Activated CD4-positive, CD25-positive, alpha-beta regulatory T cell (primary cell): ENCODE results near the gene FXYD6.
"Not testable (repeated sequence)": the region's sequence is repeated elsewhere in the genome, so short reads cannot be mapped to it uniquely, and the experiment has no call there.

Experiments used
- DNase-seq, 4 experiments: peaks; one replicate each; lab custom pipeline; 2025; lab: John Stamatoyannopoulos, UW

The FXYD6 gene

DNA sequence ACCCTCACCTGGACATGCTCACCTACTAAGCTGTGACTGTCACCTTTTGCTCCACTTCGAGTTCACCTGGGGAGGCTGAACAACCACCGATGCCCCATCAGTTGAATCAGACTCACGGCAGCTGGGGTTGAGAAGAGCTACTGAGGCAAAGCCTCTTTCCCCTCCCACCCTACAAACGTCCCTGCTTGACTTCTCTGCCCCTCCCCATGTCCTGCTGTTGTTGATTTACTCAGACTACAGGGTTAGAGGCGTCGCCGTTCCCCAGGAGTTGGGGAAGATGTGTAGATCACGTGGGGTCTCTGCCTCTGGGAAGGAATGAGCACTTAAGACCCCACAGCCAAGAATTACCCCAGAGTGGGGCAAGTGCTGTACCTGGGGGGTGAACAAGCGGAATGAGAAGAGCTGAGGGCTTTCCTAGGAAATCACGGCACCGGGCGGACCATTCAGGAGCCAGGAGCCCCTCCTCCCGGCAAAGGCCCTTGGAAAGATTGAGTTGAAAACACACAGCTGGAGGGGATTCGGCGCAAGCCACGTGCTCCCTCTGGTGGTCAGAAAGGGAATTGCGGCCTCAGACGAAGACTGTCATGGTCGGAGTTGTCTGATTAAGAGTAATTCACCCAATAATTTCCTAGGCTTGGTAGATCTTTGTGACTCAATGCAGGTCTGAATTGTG is 59.0 kb downstream of the FXYD6 start:
- DNase-seq, result peak; percentile 58 to 81 (median 68)

GRCh38 chr11:117816846-117817367 is 59.6 kb downstream of the FXYD6 start:
- no peak for DNase-seq

DNA sequence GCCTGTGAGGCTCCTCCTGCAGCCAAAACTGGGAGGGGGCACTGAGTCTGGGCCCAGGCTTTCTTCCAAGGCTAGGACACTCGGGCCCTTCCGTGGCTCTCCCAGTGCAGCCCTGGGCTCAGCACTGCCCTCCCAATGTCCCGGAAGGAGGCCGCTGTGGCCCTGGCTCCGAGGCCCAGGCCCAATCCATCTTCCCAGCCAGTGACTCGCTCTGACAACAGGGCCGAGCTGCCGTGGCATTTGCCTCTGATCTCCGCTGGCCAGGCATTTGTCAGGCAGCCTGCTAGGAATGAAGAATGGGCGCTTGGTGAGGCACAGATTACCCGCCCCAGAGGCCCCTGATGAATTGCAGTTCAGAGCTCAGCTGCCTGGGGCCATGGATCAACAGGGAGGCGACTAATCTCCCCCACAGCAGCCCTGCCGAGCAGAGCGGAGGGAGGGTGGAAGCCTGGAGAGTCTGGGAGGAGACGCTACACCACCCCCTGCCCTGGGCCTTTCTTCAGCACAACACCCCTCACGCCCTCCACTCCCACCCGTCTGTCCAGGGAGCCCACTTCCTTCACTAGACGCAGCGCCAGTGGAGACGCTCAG is 60.2 kb downstream of the FXYD6 start:
- DNase-seq, result no peak

- peak in 3 of 4 experiments; percentile 18 to 40 (median 20) for DNase-seq
These were observed 61.1 kb downstream of the FXYD6 start for GRCh38 chr11:117815262-117815803.

DNA sequence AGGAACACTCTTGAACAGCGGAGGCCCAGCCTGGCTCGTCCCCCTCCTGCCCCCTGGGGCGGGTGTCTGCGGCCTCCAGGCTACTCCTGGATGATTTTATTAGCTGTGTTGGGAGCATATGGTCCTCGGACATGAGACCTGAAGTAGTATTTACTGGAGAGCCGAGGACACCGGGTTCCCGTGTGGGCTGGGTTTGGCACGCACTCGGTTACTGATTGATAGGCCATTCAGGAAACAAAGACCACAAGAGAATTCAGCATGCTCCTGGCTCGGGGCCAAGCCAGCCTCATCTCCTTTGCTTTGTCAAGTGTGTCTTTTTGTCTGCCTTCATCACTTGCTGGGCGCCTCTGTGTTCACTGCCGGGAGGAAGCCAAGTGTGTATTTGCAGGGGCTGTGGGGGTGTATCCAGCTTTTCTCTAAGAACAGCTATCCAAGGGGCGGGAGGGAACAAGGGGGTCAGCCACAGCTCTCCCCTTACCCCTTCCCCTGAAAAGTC is 61.6 kb downstream of the FXYD6 start:
- peak; percentile 45 to 71 (median 66) for DNase-seq

- no peak for DNase-seq
These were observed 62.2 kb downstream of the FXYD6 start for GRCh38 chr11:117814204-117814765.

GRCh38 chr11:117810056-117810451 is 66.4 kb downstream of the FXYD6 start:
- not testable (repeated sequence) for DNase-seq

GRCh38 chr11:117809236-117810055 is 67.0 kb downstream of the FXYD6 start:
- DNase-seq, result peak in 2 of 4 experiments; percentile 14 to 24

DNA sequence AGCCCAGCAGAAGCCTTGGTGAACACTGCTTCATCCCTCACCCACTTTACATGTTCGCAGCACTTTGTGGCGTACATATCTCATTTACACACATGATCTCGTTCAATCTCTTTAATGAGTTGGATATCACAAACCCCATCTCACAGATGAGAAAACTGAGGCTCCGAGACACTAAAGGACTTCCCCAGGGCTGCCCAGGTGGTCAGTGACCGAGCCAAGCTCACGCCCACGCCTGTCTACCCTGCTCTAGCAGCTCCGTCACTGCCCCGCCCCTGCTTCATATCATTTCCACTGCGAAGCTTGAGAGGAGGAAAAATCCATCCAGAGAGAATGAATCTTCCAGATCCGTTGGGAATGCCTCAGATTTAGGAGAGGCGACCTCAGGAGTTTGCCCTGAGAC is 67.7 kb downstream of the FXYD6 start:
- DNase-seq, result no peak

GRCh38 chr11:117807482-117808327 is 68.8 kb downstream of the FXYD6 start:
- DNase-seq, result peak; percentile 48 to 83 (median 59)

DNA sequence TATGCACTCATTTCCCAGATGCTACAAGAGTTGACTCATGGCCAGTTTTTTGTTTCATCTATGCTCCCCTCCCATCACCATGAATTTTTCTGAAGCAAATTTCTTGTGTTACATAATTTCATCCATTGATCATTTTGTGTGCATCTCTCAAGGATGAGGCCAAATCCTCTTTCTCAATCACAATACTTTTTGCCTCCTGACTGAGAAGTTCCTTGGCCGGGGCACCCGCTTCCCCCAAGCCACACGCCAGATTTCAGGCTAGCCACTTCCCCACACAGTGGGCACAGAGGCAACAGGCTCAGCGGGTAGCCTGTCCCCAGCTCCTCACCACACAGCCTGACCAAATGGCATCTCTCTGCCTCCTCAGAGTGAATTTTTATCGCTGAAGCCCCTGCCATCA is 69.6 kb downstream of the FXYD6 start:
- DNase-seq, result no peak

GRCh38 chr11:117805045-117805444 is 71.4 kb downstream of the FXYD6 start:
- no peak for DNase-seq

DNA sequence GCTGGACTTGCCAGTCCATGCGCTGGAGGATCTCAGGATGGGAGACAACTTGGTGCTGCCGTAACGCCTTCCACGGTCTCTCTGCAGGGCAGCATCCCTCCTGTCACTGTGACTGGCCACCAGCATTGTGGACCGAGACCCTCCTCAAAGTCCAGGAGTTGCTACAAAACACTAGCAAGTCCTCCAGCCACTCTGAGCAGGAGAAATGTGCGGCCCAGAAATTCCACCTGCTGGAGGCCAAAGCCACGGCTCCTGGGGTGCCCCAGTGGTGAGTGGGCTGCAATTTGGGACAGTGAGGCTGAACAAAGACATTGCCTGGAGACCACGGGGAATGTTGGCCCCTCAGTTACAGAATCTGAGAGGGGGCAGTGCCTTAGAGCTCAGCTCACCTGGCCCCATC is 72.6 kb downstream of the FXYD6 start:
- DNase-seq, result no peak

- DNase-seq, result no peak
These were observed 76.8 kb downstream of the FXYD6 start for GRCh38 chr11:117799634-117800033.

DNA sequence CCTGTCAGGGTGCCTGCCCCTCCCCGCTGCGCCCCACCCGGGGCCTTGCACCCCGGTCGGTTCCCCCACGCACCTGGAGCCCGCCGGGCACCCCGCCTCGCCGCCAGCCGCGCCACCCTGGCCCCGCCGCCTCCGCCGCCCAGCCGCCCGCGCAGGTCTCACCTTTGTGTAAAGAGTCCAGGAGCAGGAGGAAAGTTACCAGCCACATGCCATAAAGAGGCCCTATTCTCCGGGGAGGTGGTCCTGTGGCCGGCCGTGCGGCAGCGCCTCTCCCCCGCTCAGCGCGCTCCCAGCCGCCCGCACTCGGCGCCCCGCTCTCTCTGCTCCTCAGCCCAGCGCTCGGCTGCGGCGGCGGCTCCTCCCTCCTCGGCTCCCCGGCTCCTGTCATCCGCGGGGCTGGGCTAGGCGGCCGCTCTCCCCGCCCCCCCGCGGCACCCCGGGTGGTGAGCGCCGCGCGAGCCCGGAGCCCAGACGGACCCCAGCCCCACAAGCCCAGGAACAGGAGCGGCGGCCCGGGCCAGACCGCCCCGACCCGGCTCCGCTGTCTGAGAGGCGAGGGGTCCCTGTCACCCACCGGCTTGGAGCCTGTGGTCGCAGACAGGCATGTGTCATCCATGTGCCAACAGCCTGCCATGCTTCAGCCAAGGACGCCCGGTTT is 79.5 kb downstream of the FXYD6 start, which contains the start of gene DSCAML1:
Gene DSCAML1 (minus strand): TSS at position 345 of the 658 bp plus-strand sequence. CDS start 137 bp downstream, at position 208.
- DNase-seq, result no peak

GRCh38 chr11:117796456-117796871 is 80.0 kb downstream of the FXYD6 start:
- no peak for DNase-seq

- no peak for DNase-seq
These were observed 80.6 kb downstream of the FXYD6 start for GRCh38 chr11:117795638-117796455.

DNA sequence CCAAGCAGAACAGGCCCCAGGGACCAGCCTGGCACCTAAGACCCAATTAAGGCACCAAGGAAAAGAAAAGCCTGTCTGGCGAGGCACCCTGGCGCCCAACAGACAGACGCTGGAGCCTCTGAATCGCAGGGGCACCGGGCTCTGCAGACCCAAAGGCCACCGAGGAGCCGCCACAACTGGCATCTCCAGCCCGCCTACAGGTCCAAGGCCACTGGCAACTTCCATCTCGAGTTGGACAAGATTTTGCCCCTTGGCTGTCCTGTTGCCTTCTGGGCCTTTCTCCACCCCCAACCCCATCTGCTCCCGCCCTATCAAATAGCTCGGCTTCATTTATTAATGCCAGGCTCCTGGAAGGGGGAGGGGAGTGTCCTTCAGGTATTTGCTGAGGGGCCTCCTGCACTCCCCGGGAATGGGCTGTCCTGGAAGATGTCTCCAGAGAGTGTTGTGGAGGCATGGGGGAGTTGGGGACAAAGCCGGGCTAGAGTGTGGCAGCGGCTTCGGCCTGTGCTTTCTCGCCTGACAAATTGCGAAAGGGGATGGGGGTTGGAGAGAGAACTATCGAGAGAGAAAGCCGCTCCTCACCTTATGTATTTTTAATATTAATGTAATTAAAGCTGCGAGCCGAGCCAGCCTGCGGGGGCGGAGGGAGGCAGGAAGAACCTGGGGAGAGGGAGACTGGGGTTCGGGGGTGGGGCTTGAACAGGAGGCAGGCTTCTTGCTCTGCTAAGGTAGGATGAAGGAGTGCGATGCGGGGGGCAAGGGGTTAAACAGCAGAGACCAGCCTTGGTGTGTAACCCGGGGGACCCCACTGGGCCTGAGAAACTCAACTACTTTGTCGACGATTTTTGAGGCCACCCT is 81.5 kb downstream of the FXYD6 start:
- DNase-seq, result no peak
